ENCODE data around the gene NADSYN1.

DNA sequence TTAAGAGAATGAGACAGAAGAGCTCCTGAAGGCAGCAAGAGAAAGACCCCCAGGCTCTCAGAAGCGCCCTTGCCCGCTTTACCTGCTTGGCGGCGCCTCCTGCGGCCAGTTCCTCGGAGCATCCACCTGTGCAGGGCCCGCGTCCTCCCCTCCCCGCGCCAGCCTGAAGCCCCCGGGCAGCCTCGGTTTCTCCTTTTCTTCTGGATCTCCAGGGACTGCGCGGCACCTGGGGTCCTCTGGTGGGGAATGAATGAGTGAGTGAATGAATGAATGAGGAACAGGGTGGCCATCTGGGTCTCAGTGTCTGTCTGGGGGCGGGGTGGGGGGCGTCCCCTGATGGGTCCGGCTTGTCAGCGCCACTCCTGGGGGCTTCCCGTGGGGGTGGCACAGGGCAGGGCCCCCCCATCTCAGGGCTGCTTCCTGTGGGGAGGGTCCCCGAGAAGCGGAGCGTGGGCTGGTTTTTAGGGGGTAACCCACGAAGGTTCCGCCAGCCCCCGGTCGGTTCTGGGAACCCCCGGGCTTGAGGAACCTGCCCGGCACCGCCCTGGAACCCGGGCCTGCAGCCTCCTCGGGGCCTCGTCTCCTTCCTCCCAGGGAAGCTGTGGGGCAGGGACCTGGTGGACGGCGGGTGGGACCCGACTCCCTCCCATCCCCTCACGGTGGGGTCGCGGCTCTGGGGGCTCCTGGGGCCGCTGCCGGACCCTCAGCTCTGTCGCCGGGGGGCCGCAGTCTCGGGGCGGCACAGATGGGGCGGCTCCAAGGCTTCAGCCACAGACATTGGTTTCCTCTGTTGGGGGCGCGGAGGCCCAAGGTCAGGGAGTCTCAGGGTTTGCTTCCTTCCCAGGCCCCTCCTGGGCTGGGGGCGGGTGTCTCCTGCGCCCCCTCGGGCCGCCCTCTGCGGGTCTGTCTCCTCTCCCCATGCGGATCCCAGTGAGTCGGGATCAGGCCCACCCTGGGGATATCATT, 65.8 kb downstream of the NADSYN1 start:
- TF ChIP-seq, protein P1, sequence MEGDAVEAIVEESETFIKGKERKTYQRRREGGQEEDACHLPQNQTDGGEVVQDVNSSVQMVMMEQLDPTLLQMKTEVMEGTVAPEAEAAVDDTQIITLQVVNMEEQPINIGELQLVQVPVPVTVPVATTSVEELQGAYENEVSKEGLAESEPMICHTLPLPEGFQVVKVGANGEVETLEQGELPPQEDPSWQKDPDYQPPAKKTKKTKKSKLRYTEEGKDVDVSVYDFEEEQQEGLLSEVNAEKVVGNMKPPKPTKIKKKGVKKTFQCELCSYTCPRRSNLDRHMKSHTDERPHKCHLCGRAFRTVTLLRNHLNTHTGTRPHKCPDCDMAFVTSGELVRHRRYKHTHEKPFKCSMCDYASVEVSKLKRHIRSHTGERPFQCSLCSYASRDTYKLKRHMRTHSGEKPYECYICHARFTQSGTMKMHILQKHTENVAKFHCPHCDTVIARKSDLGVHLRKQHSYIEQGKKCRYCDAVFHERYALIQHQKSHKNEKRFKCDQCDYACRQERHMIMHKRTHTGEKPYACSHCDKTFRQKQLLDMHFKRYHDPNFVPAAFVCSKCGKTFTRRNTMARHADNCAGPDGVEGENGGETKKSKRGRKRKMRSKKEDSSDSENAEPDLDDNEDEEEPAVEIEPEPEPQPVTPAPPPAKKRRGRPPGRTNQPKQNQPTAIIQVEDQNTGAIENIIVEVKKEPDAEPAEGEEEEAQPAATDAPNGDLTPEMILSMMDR (IDR thresholded peaks at IDR 0.05; ENCODE audit: low read length): no peak
- TF ChIP-seq EZH2 (IDR thresholded peaks at IDR 0.05; ENCODE audit: borderline replicate concordance, low read length): no peak
